Choroid plexus epithelial cell (primary cell): Measurements from ENCODE around the gene CCT7.
"Not testable (repeated sequence)": the region's sequence is repeated elsewhere in the genome, so short reads cannot be mapped to it uniquely, and the experiment has no call there.

Source experiments
- DNase-seq: peaks from one replicate; pipeline ENCODE4 v3.0.0-alpha.2; 2010; ENCODE audit warnings: low read depth
- H3K4me3 ChIP-seq: 2 replicates; pipeline ENCODE4 v1.5.1; 2011; ENCODE audit warnings: low read depth, mild to moderate bottlenecking, control low read depth, low read length, moderate library complexity
- TF ChIP-seq, protein P1 (sequence below): conservative IDR thresholded peaks from 2 replicates; pipeline ENCODE4 v1.5.1; 2011; ENCODE audit warnings: low read depth, mild to moderate bottlenecking, control low read depth, inconsistent platforms, low read length, moderate library complexity

The CCT7 gene

DNA sequence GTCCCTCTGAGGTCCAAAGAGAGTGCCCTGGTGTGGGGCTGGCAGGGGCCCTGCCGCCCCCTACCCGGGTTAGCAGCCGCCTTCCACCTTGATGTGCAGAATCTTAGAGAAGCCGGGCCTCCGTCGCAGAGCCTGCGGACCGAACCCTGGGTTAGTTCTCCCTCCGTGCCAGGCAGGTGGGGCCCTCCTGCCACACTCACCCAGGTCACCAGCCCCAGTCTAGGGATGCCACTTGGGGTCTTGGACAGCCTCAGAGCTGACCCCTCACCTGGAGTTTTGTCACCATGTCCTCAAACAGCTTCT, 24.8 kb downstream of the CCT7 start:
- no peak for DNase-seq
- H3K4me3 ChIP-seq, result no peak overlapping the region
- TF ChIP-seq, protein P1, sequence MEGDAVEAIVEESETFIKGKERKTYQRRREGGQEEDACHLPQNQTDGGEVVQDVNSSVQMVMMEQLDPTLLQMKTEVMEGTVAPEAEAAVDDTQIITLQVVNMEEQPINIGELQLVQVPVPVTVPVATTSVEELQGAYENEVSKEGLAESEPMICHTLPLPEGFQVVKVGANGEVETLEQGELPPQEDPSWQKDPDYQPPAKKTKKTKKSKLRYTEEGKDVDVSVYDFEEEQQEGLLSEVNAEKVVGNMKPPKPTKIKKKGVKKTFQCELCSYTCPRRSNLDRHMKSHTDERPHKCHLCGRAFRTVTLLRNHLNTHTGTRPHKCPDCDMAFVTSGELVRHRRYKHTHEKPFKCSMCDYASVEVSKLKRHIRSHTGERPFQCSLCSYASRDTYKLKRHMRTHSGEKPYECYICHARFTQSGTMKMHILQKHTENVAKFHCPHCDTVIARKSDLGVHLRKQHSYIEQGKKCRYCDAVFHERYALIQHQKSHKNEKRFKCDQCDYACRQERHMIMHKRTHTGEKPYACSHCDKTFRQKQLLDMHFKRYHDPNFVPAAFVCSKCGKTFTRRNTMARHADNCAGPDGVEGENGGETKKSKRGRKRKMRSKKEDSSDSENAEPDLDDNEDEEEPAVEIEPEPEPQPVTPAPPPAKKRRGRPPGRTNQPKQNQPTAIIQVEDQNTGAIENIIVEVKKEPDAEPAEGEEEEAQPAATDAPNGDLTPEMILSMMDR, result no peak

DNA sequence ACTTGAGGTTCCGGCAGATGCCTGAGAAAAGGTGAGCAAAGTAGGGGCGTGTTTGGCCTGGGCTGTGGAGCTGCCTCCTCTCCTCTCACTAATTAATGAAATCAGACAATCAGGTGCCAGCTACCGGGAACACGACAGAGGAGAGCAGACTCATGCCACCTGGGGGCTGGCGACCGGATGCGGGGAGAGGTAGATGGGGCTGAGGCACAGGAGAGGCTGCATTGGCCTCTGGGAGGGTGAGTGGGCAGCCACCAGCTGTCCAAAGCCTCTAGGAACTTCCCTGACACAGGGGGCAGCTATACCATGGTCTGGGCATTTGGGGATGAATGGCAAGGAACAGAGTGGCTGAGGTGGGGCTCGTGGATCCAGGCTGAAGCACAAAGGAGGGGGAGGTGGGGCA, 25.2 kb downstream of the CCT7 start:
- TF ChIP-seq, protein P1, result no peak
- H3K4me3 ChIP-seq, result no peak overlapping the region
- no peak for DNase-seq

DNA sequence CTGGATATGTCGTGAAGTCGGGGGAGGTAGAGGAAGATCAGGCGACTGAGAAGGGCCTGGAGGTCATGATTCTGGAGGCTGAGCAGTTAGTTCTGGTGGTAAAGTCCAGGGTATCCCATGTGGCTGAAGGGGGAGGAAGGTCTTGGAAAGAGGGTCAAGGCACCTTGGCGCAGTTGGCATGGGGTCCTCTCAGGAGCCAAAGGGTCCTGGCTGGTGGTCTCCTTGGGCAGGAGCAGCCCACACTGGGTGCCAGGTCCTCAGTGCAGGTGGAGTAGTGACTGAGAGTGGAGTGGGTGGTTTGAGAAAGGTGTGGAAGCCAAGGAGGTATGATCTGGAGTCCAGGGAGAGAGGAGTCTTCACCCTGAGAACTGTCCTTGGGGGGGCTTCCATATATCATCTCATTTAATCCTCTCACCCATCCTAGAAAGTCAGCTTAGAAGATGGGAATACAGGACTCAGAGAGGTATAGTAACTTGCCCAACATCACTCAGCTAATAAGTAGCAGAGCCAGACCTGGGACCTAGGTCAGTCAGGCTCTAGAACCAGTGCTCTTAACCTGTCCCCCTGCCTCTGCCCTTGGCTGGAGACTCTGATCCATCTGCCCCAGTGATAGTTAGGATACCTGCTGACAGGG, 25.7 kb downstream of the CCT7 start:
- DNase-seq, result no peak
- H3K4me3 ChIP-seq, result no peak overlapping the region
- TF ChIP-seq, protein P1, result no peak

DNA sequence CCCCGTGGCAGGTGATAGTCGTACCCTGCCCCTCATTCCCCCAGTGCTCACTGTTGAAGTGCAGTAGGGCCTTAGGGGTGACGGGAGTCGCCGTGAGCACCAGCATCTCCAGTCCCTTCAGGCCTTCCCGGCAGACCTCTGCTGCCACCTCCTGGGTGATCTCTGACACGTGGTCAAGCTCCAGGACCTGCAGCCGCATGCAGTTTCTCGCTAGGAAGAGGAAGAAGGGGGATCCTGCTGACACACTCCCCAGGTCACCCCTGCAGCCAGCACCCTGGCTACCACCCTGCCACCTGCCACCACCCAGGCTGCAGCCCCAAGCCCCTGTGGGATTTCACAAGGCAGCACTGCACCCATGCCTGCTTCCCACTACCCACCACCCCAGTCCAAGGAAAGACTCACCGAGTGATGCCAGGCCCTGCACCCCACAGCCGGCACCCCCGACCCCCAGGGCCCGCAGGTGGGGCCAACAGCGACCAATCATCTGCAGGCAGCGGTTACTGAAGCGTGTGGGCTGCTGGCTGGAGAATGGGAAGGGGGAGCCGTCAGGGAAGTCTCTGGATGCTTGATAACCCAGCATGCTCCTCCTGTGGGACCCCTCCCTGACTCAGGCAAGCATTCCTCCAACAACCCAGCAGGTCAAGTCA, 26.4 kb downstream of the CCT7 start:
- H3K4me3 ChIP-seq, result no peak overlapping the region
- peak; percentile 69 for DNase-seq
- TF ChIP-seq, protein P1, result peak; percentile 69

DNA sequence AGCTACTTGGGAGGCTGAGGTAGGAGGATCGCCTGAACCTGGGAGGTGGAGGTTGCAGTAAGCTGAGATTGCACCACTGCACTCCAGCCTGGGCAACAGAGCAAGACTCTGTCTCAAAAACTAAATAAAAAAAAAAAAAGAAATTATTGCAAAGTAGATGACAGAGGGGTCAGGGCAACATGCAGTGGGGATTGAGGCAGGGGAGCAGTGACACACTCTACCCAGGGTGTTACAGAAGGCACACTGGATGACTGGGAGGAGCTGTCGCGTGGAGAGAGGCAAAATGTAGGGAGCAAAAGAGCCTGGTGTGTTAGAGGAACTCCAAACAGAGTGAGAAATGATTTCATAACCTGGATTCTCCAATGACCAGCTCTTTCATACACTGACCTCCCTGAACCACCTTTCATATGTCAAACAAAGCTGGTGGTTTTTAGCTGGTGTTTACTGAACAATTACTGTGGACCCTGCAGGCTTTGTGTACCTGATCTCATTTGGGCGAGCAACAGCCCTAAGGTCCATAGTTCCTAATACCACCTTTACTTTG, 28.1 kb downstream of the CCT7 start:
- no peak overlapping the region for H3K4me3 ChIP-seq
- TF ChIP-seq, protein P1, result no peak
- no peak for DNase-seq

DNA sequence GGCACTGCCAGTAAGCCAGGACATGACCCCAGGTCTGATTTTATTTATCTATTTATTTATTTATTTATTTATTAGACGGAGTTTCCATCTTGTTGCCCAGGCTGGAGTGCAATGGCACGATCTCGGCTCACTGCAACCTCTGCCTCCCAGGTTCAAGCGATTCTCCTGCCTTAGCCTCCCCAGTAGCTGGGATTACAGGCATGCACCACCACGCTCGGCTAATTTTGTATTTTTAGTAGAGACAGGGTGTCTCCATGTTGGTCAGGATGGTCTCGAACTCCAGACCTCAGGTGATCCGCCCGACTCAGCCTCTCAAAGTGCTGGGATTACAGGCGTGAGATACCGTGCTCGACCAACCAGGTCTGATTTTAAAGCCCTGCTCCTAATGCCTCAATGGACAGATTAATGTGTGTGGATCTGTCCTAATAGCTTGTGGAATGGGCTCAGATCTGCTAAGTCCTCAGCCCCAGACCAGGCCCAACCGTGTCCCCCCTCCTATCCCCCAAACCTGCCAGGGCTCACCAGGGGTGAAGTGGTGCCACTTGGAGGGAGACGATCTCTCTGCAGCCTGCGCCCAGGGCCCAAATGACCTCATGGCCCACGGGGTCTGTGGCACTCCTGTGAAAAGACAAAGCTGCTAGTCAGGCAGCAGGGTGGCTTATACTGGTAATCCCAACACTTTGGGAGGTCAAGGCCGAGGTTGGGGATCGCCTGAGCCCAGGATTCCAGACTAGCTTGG, 28.8 kb downstream of the CCT7 start:
- not testable (repeated sequence) for H3K4me3 ChIP-seq, DNase-seq

DNA sequence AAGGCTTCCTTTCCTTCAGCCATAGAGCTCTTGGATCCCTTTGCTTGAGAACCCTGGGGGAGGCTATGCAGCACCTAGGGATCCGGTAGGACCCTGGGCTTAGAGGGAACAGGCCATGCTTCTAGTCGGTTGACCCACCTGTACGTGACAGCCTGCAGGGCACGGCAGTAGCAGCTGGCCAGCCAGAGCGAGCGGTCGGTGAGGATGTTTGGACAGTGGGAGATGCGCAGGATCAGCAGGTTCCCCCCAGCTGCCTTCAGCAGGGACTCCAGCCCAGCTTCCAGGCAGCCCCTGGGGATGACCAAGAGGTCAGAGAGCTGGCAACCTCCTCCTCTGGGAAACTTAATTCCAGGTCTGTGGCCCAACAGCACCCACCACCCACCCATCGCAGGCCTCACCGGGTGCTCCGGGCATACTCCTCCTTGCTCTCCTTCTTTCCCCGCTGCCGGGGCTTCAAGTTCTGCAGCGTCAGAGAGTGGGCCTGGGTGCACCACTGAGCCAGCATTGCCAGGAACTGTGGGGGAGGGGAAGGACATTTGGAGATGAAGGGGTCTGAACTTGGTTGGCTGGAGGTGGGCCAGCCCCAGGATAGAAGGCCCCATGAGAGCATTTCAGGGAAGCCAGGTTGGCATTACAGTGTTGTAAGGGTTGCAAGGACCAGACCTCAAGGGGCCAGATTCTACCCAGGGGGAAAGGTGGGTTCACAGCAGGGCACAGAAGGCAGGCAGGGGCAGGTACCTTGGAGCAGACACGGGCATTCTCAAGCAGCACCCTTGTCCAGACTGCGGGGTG, 29.6 kb downstream of the CCT7 start:
- no peak overlapping the region for H3K4me3 ChIP-seq
- TF ChIP-seq, protein P1, result no peak
- no peak for DNase-seq
